Stimulated activated CD8-positive, alpha-beta memory T cell treated with anti-CD3 and anti-CD28 coated beads, Interleukin-7, amount 100 ng/mL, for 48 hours (primary cell): ENCODE data around the gene NTMT1.
A peak's percentile ranks its signal among the peaks of the same experiment; 100 is the strongest.

ENCODE experiments used
- DNase-seq, 2 donors: peaks; one replicate each; pipeline ENCODE4 v3.0.0-alpha.2; 2020; ENCODE audit warnings: low read depth in 1 of 2; ENCODE audit errors: extremely low read depth in 1 of 2

NTMT1 gene

DNA sequence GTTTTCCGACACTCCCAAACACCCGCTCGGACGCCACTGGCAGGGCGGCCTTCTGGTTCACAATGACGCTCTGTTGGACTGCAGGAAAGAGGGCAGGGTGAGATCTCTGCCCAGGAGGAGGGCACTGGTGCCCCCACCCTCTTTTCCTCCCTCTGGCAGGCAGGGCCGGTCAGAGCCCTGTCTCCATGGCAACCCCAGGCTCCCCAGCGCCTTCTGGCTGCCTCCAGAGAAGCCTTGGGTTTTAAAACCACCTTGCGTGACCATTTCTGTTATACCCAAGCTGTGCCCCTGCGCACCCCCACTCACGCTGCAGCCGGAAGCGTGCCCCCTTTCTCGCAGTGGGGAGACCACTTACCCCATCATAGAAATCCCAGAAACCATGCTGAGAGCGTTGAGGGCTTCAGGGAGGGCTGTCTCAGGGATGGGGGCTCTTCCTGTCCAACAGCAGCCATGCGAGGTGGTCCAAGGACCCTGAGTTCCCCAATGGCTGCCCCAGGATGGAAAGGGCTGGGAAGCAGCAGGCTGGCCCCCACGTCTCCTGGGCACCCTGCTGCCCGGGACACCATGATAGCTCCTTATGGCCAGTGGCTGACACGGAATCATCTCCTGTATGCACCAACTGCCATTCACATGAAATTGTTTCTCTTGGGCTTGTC lies 12.3 kb upstream of the NTMT1 start:
- no peak for DNase-seq

DNA sequence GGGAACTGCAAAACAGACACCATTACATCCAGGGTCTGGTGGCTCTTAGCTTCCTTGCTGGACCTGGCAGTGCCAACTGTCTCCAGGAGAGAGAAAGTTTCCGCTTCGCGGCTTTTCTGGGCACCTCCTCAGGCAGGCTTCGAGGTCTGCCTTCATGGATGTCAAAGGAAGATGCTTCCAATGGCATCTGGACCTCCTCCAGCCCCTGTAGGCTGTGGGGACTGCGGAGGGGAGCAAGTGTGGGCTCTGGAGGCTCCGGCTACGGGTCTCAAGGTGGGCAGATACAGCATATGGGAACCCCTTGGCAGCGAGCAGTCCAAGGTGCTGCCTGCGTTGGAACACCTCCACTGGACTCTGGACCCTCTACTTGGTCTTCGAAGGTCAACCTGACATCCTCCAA lies 11.0 kb upstream of the NTMT1 start:
- DNase-seq = no peak

DNA sequence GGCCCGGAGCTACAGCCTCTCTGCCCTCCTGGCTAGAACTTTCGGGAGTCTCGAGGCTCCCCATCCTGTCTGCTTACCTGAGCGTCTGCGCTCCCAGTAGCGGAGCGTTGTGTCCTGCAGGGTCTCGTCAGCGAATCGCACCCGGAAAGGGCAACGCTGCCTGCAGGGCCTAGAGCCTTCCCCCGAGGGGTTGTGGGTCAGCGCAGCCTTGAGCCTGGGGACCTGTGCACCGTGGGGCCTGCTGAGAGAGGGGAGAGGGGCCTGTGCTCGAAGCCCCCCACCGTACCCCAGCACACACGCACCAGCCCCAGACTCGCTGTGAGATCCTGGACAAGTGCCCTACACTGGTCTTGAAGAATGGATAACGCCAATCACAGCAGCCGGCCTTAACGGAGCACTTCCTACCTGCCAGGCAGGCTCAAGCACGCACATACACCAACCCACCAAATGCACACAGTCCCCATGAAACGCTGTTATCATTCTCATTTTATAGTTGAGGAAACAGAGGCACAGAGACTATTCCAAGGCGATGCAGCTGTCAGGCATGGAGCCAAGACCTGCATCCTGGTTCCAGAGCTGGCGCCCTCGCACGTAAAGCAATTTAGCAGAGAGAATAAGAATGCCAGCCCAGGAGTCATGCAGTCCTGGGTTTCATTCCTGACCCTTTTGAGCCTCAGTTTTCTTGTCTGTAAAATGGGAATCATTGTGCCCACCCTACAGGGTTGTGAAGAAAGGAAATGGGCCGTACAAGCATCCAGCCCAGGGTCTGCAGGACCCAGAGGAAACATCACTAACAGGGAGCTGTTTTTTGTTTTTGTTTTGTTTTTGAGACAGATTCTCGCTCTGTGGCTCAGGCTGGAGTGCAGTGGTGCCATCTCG lies 10.3 kb upstream of the NTMT1 start:
- no peak for DNase-seq

DNA sequence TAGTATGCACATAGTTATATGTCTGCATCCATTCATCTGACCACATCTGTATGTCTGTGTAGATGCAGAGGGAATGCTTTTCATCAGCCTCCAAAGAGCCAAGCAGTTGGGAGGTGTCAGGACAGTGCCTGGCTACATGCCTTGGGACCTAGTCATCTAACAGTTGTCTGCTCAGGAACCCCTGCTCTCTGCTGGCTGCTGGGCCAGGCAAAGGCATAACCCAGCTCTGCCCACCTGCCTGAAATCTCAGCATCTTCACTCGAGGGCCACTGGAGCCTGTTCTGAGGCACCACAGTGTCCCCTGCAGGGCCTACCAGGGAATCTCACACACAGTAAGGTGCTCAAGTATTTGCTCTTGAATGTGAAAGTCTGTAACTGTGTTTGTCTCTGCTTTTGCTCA lies 8.8 kb upstream of the NTMT1 start:
- DNase-seq = no peak

DNA sequence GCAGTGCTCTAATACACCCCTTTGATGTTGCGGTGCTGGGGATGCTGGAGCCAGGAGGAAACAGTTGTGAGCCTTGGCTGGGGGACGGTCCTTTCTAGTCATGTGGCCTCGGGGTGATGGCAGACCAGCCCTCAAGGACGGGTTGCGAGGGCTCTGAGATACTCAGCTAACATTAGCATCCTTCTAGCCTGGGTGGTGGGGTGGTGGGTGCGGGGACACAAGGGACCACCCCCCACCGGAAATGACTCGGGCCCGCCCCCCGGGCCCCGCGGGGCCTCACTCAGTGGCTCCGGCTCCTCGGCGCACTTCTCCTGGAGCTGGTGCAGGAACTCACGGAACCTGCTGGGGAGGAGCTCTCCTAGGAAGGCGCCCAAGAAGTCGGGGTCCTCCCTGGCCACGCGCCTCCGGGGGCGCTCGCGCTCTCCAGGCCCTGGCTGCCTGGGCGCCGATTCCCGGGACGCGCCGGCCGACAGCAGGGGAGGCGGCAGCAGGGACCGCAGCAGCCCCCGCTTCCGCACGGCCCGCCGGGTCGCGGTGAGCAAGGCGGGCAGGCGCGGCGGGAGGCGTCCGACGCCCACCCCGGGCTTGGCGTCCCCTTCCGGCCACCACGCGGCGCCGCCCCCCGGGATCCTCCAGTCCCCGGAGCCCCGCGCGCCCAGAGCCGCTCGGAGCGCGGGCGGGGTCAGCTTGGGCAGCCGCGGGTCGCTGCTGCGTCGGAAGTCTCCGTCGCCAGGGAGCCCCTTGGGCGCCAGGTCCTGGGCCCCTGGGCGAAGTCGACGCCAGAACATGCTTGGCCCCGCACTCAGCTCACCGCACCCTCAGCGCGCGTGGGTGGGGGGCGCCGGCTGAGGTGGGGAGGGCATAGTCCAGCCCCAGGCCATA lies 5.9 kb upstream of the NTMT1 start:
- no peak for DNase-seq

DNA sequence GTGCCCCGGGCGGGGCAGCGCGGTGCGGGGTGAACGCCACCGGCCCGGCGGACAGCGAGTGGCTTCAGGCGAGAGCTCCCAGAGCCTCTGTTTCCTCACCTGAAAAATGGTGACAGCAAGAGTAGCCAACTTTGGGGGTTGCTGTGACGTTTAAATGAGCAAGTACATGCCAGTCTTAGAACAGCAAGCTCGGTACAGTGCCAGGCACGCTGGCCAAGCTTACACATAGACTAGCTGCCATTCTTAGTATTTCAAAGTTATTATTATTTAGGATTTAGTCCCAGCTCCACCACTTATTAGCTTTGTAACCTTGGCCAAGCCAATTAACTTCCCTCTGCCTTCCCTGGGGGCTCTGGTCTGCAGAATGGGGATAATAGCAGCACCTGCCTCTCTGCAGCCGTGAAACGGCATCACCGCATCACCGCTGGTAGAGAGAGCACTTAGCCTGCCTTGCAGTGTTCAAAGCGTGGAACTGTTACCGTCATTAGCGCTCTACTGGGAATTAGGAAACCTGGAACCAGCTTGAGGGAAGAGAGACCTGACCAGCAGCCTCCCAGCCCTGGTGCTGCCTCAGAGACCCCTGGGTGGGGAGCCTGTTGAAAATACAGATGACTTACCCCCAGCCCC lies 5.2 kb upstream of the NTMT1 start, which contains the start of gene C9orf50:
TSS of gene C9orf50 (minus strand) at position 433 of the 627 bp plus-strand sequence. CDS start 527 bp downstream, outside the sequence.
- no peak for DNase-seq

DNA sequence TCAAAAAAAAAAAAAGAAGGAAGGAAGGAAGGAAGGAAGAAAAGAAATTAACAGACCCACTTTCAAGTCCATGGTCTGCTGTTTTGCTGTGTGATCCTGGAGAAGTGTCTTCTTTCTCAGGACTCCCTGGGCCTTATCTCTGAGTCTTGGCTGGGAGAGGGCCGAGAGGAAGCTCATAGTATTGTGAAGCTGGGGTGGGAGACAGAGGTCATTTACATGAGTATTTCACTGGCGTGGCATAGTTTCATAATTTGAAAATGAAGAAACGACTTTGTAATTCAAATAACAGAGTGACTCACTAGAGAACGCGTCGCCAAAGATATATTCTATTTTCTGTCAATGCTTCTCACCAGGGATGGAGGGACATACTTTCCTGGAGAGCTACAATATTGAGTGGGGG lies 2.6 kb upstream of the NTMT1 start:
- DNase-seq = no peak

DNA sequence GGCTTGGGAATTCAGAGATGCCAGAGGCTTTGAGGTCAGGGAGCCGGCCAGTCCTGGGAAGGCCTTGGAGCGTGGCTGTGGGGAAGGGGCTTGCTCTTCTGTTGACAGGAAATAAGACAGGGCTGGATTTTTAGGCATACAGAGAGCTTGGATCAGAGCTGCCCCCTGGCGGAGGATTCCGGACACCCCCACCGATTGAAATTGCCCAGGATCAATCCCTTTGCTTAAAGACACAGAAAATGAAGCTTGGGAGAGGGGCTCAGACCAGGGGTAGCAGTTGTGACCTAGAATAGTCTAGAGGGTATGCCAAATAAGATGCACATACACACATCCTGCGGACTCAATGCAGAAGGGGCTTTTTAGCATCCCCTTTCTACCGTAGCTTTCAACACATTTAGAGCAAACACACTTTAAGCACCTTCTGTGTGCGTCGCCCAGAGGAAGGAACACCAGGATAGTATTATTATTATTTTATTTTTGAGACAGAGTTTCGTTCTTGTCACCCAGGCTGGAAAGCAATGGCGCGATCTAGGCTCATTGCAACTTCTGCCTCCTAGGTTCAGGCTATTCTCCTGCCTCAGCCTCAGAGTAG lies 1.7 kb upstream of the NTMT1 start:
- peak in 1 of 2 donors; percentile 56 for DNase-seq

DNA sequence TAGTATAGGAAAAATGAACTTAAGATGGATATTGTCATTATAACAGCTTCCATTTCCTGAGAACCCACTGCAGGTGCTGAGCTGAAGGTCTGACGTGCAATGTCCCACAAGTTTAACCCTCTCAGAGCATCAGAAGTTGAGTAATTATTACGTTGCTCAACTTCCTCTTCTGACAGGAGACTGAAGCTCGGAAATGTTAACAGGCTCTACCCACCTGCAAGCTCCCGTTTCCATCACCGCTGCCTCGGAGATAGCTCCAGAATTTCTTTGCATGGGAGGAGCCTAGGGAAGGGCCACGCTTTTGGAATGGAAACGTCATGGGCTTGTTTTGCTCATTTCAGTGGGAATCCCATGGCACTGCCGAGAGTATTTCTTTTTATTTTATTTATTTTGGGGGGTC lies 1.0 kb upstream of the NTMT1 start:
- no peak for DNase-seq

DNA sequence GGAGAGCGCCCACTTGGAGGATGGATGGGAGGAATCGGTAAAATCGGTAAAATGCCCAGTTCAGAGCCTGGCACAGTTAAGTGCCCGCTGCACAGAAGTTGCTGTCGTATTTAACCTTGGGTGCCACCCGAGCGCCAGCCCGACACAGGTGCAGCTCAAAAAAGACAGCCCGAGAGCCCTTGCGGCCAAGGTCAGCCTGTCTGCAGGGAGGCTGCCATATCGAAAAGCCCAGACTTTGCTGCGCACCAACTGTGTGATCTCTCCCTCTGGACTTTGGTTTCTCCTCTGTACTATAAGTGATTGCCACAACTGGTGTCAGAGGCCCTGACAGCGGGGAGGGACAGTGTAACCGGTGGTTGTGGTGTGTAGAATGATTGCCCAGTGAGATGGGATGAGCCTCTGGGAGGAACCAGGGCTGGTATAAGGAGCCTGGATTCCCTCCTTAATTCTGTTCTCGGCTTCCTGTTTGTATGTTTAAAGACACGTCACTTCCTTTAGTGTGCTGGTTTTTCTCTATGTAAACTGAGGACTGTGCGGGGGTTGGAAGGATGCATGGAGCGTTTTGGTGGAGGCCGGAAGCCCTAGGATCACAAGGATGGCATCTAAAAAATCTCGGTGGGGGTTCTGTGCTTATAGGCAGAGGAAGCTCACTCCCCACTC lies 792 bp downstream of the NTMT1 start:
- DNase-seq = no peak

DNA sequence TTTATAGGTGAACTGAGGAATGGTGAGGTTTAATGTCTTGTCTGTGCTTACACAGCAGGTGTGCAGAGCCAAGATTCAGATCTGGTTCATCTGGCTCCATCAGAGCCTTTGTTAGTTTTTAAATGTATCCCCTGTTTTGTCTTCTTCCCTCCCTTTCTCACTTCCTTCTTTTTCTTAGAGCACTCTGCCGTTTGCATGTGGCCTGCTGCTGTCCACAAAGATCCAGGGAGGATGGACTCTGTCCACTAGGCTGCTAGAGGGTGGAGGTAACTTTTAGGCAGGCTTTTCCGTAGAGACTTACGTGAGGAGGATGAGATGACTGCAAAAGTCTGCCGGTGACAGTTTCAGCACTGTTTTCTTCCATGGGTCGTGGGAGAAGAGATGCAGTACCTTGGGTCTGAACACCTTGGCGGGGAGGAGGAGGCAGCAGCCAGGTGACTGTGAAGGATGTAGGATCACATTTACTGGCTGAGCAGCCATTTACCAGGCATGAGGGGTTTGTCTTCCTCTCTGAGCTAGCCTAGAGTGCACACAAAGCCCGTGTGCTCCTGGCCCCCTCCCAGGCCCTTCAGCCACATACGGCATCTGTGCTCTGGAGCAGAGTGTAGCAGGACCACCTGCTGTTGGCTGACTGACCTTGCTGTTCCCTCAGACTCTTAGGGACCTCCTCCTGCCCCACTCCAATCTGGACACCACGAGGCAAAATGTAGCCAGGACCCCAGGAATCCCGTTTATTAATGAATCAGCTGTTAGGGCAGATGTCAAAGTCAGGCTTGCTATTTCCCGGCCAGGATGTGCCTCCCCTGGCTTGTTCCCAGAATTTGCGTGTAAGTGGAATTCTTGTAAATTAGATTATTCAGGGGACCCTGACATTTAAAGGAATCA lies 1.8 kb downstream of the NTMT1 start:
- no peak for DNase-seq

DNA sequence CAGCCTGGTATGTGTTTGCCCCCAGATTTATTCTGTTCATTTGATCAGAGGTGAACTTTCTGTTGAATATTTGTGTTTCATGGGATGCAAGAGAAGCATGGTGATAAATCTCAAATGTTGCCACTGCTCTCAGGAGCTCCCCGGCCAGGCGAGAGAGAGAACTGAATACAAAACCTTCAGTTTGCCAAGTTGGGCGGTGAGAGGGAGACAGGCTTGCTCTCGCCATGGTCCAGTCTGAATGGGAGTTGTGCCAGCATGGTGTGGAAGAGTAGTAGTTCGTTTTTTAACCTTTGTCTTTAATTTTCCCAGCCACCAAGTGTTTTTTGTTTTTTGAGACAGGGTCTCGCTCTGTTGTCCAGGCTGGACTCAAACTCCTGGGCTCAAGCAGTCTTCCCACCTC lies 2.7 kb downstream of the NTMT1 start:
- no peak for DNase-seq

DNA sequence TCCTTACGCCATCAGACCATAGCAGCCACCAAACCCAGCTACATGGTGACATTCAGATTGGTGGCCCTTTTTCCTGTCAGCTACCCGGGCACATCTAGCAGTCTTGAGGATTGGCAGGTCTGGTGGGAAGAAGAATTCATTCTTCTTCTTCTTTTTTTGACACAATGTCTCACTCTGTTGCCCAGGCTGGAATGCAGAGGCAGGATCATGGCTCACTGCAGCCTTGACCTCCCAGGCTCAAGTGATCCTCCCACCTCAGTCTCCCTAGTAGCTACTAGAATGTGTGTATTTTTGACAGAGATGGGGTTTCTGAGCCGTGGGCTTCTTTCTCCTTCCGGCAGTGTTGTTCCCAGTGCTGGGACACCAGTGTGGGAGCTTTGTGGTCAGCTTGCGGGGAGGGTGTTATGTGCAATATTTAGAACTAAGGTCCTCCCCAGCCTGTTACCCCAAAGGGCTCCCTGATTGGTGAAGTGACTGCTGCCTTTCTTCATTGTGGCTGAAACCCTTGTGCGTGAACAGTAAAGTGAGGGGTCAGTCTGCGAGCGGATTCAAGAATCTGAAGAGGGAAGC lies 3.4 kb downstream of the NTMT1 start:
- DNase-seq = no peak

DNA sequence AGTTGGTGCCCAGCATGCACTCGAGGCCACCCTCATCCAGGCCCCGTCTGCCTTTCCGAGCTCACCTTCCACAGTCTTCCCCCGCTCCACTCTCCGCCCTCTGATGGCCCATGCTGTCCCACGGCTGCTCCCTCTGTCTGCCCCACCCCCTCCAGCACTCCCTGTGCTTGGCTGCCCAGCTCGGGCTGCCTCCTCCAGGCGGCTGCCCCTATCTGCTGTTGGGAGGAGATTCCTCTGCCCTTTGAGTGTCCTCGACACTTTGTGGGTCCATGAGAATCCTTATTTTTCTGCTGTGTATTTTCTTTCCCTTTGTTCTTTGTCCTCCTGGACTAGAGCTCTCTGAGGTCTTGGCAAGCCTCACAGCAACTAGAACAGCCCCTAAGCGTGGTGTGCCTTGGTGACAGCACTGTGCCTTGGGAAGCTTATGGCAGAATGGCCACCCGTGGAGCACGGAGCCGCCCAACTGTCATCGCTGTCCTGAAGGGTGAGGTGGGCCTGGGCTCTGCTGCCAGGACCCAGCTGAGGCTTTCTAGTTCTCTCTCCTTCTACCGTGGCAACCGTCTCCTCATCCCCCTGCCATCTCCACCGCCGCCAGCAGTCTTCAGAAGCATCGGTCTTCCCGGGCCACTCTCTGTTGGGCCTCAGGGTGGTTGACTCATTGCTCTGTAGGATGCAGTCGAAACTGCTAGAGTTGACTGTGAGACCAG lies 5.2 kb downstream of the NTMT1 start:
- DNase-seq = no peak

DNA sequence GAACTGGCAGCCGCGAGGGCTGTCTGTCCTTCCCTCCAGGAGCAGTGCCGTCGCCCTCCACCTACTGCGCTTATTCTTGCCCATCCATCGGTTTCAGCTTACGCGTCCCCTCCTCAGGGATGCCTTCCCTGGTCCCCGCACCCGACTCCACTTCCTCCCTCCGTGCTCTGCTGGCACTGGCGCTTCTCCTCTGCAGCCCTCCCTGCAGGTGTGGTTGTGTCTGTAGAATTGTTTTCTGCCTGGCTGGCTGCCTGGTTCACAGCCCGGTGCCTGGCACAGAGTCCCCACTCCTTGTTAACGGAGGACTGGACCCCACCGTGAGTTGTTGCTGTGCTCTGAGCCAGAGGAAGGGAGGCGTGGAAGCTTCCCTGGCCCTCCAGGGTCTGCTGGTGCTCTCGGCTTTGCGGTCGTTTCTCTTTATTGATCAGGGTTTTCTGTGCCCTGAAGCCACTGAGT lies 5.7 kb downstream of the NTMT1 start:
- no peak for DNase-seq

DNA sequence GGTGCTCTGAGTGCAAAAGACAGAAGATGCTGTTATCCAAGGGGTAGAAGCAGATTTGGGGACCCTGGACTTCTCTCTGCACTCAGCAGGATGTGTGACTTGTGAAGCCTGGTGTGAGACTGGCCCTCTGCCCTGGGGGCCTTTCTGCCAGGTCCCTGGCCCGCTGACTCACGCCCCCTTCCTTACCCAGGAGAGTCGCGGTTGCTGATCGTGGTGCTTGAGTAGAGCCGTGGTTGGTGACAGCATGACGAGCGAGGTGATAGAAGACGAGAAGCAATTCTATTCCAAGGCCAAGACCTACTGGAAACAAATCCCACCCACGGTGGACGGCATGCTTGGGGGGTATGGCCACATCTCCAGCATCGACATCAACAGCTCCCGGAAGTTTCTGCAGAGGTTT lies 6.5 kb downstream of the NTMT1 start:
- DNase-seq = no peak

DNA sequence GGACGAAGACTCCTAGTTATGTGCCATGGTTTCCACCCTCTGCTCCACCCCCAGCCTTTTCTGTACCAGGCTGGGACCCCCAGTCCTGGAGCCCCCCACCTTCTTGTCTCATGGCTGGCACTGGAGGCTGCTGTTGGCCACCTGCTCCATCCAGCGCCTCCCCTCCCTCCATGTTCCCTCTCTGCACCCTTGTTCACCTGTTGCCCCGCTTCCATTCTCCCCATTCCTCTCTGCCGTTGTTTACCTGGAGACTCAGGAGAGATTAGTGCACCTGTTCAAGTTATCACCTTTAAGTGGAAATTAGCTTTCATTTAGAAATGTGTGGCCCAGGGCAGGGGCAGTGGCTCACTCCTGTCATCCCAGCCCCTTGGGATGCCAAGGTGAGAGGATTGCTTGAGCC lies 7.2 kb downstream of the NTMT1 start:
- DNase-seq = no peak

DNA sequence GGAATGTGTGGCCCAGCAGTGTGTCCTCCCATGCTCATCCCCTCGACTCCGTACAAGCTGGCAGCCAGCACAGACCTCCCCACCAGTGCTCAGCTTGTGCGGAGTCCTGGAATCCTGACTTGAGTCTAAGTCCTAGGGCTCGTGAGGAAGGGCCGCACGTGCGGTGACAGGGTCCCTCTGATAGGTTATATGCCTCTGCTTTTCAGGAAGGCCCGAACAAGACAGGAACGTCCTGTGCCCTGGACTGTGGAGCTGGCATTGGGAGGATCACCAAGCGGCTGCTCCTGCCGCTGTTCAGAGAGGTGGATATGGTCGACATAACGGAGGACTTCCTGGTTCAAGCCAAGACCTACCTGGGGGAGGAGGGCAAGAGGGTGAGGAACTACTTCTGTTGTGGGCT lies 7.9 kb downstream of the NTMT1 start:
- no peak for DNase-seq
